HEK293 (cell line): ENCODE data around the gene ARHGAP22.

Experiments
- CTCF ChIA-PET: fragments of 350-600 bp; formaldehyde crosslinking; extraction: SDS; loops from one replicate; lab custom pipeline; 2021; ENCODE audit warnings: antibody characterized with exemption; lab: Yijun Ruan, JAX
- POLR2A ChIA-PET: fragments of 300-600 bp; formaldehyde crosslinking; extraction: SDS; loops from one replicate; lab custom pipeline; 2020; ENCODE audit warnings: antibody characterized with exemption, inconsistent platforms; lab: Yijun Ruan, JAX
- H3K27ac ChIP-seq: fragments of 200-500 bp; sonication (Bioruptor generic); 2 replicates; pipeline ENCODE4 v1.5.1; 2014; ENCODE audit warnings: low read depth, low read length, control low read depth, inconsistent platforms; ENCODE audit errors: extremely low read depth
- H3K36me3 ChIP-seq, 2 experiments: fragments of 200-500 bp in 1 of 2; sonication (Bioruptor generic) in 1 of 2; 1 replicate in 1 of 2; 2 replicates in 1 of 2; pipeline ENCODE4 v1.5.1; 2014 to 2017; ENCODE audit warnings: inconsistent platforms in 2 of 2, low read length in 2 of 2; ENCODE audit not compliant: control insufficient read depth in 2 of 2, insufficient read depth in 1 of 2
- H3K4me1 ChIP-seq: fragments of 200-500 bp; sonication (Bioruptor generic); 2 replicates; pipeline ENCODE4 v1.5.1; 2014; ENCODE audit warnings: mild to moderate bottlenecking, low read length, inconsistent platforms; ENCODE audit not compliant: control insufficient read depth, insufficient read depth
- H3K4me3 ChIP-seq: 2 replicates; pipeline ENCODE4 v1.5.1; 2011; ENCODE audit warnings: low read depth, mild to moderate bottlenecking, control low read depth, low read length, moderate library complexity
- H3K9me3 ChIP-seq: fragments of 200-500 bp; sonication (Bioruptor generic); 2 replicates; pipeline ENCODE4 v1.5.1; 2014; ENCODE audit warnings: low read depth, low read length, inconsistent platforms; ENCODE audit not compliant: control insufficient read depth, insufficient read depth
- GFI1B ChIP-seq: fragments of 450-650 bp; formaldehyde crosslinking; IDR thresholded peaks from 2 replicates; pipeline ENCODE4 v1.5.1; 2016; ENCODE audit warnings: missing biosample characterization, missing genetic modification characterization
- KLF9 ChIP-seq: fragments of 450-650 bp; formaldehyde crosslinking; IDR thresholded peaks from 2 replicates; pipeline ENCODE4 v1.5.1; 2016; ENCODE audit warnings: missing biosample characterization, missing genetic modification characterization, low read depth
- OVOL3 ChIP-seq: fragments of 450-650 bp; formaldehyde crosslinking; IDR thresholded peaks from 2 replicates; pipeline ENCODE4 v1.5.1; 2016; ENCODE audit warnings: missing biosample characterization, missing genetic modification characterization
- SP2 ChIP-seq: fragments of 450-650 bp; formaldehyde crosslinking; IDR thresholded peaks from 2 replicates; pipeline ENCODE4 v1.5.1; 2016; ENCODE audit warnings: missing biosample characterization, missing genetic modification characterization
- SP3 ChIP-seq: fragments of 450-650 bp; formaldehyde crosslinking; IDR thresholded peaks from 2 replicates; pipeline ENCODE4 v1.5.1; 2016; ENCODE audit warnings: missing biosample characterization, missing genetic modification characterization
- ZBTB20 ChIP-seq: fragments of 450-650 bp; formaldehyde crosslinking; IDR thresholded peaks from 2 replicates; pipeline ENCODE4 v1.5.1; 2016; ENCODE audit warnings: missing biosample characterization, missing genetic modification characterization
- ZBTB21 ChIP-seq: fragments of 450-650 bp; formaldehyde crosslinking; IDR thresholded peaks from 2 replicates; pipeline ENCODE4 v1.5.1; 2017; ENCODE audit warnings: missing biosample characterization, missing genetic modification characterization
- ZBTB48 ChIP-seq: fragments of 450-650 bp; formaldehyde crosslinking; IDR thresholded peaks from 2 replicates; pipeline ENCODE4 v1.5.1; 2016; ENCODE audit warnings: missing biosample characterization, missing genetic modification characterization
- ZIC2 ChIP-seq: fragments of 450-650 bp; formaldehyde crosslinking; IDR thresholded peaks from 2 replicates; pipeline ENCODE4 v1.5.1; 2016; ENCODE audit warnings: missing biosample characterization, missing genetic modification characterization
- ZNF133 ChIP-seq: fragments of 450-650 bp; formaldehyde crosslinking; IDR thresholded peaks from 2 replicates; pipeline ENCODE4 v1.5.1; 2016; ENCODE audit warnings: missing biosample characterization, missing genetic modification characterization
- ZNF223 ChIP-seq: fragments of 450-650 bp; formaldehyde crosslinking; IDR thresholded peaks from 2 replicates; pipeline ENCODE4 v1.5.1; 2016; ENCODE audit warnings: missing biosample characterization, missing genetic modification characterization
- ZNF23 ChIP-seq: fragments of 450-650 bp; formaldehyde crosslinking; IDR thresholded peaks from 2 replicates; pipeline ENCODE4 v1.5.1; 2016; ENCODE audit warnings: missing biosample characterization, missing genetic modification characterization, borderline replicate concordance
- ZNF433 ChIP-seq: fragments of 450-650 bp; formaldehyde crosslinking; IDR thresholded peaks from 2 replicates; pipeline ENCODE4 v1.5.1; 2016; ENCODE audit warnings: missing biosample characterization, missing genetic modification characterization, low read depth
- ZNF510 ChIP-seq: fragments of 450-650 bp; formaldehyde crosslinking; IDR thresholded peaks from 2 replicates; pipeline ENCODE4 v1.5.1; 2018; ENCODE audit warnings: mild to moderate bottlenecking, missing genetic modification characterization, missing biosample characterization; ENCODE audit not compliant: insufficient replicate concordance
- ZNF629 ChIP-seq: fragments of 450-650 bp; formaldehyde crosslinking; IDR thresholded peaks from 2 replicates; pipeline ENCODE4 v1.5.1; 2017; ENCODE audit warnings: missing biosample characterization, missing genetic modification characterization
- ZNF768 ChIP-seq: fragments of 450-650 bp; formaldehyde crosslinking; IDR thresholded peaks from 2 replicates; pipeline ENCODE4 v1.5.1; 2018; ENCODE audit warnings: missing biosample characterization, mild to moderate bottlenecking, missing genetic modification characterization
- TF ChIP-seq, protein P1 (sequence below): fragments of 450-650 bp; formaldehyde crosslinking; IDR thresholded peaks from 2 replicates; pipeline ENCODE4 v1.5.1; 2016; ENCODE audit warnings: missing biosample characterization, missing genetic modification characterization
- TF ChIP-seq, protein P2 (sequence below): fragments of 450-650 bp; formaldehyde crosslinking; IDR thresholded peaks from 2 replicates; pipeline ENCODE4 v1.5.1; 2016; ENCODE audit warnings: missing biosample characterization, missing genetic modification characterization
- TF ChIP-seq, protein P3 (sequence below): fragments of 450-650 bp; formaldehyde crosslinking; conservative IDR thresholded peaks from 2 replicates; pipeline ENCODE4 v1.5.1; 2016; ENCODE audit warnings: low read depth, missing biosample characterization, missing genetic modification characterization
- TF ChIP-seq, protein P4 (sequence below): fragments of 450-650 bp; formaldehyde crosslinking; optimal IDR thresholded peaks from 2 replicates; pipeline ENCODE3; 2016; ENCODE audit warnings: missing biosample characterization, mild to moderate bottlenecking, missing genetic modification characterization

The ARHGAP22 gene, protein sequence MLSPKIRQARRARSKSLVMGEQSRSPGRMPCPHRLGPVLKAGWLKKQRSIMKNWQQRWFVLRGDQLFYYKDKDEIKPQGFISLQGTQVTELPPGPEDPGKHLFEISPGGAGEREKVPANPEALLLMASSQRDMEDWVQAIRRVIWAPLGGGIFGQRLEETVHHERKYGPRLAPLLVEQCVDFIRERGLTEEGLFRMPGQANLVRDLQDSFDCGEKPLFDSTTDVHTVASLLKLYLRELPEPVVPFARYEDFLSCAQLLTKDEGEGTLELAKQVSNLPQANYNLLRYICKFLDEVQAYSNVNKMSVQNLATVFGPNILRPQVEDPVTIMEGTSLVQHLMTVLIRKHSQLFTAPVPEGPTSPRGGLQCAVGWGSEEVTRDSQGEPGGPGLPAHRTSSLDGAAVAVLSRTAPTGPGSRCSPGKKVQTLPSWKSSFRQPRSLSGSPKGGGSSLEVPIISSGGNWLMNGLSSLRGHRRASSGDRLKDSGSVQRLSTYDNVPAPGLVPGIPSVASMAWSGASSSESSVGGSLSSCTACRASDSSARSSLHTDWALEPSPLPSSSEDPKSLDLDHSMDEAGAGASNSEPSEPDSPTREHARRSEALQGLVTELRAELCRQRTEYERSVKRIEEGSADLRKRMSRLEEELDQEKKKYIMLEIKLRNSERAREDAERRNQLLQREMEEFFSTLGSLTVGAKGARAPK

DNA sequence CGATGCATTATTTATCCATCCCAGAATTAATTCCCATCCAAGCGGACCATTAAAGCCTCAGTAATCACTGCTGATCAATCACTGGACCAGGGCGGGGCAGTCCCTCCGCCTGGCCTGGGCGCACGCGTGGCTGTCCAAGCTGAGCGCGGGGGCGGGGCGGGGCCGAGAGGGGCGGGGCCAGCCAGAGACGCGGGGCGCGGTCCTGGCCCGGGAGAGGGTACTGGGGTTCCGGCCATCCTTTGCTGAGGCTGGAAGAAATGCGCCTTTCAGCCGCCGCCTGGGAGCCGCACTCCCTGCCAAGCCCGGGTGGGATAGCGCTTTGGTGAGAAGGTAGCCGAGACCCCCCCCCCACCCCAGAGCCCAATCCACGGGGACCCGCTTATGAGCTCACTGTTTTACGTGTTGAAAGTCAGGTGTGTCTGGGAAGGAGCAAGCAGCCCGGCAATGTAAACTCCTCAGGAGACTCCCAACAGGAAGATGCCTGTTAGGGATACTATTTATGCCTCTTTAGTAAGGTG lies at the start of gene ARHGAP22:
ARHGAP22 (minus strand) TSS at position 83 of the 518 bp plus-strand sequence. CDS start 277 bp downstream, outside the sequence.
- POLR2A ChIA-PET: interaction anchor here (0.6 kb wide), 1 partner anchor 225 kb away, joined by 4 read pairs; no protein-coding TSS in a partner anchor
- H3K9me3 ChIP-seq: no peaks in the 10 kb centered on the region
- no peak for TF ChIP-seq ZNF223 (tag by site-specific recombination)
- TF ChIP-seq ZIC2 (tag by site-specific recombination): no peak
- peak; percentile 10; the same call in 1 of the 2 replicates for TF ChIP-seq SP2 (tag by site-specific recombination)
- TF ChIP-seq ZBTB21: no peak
- TF ChIP-seq, protein P1, sequence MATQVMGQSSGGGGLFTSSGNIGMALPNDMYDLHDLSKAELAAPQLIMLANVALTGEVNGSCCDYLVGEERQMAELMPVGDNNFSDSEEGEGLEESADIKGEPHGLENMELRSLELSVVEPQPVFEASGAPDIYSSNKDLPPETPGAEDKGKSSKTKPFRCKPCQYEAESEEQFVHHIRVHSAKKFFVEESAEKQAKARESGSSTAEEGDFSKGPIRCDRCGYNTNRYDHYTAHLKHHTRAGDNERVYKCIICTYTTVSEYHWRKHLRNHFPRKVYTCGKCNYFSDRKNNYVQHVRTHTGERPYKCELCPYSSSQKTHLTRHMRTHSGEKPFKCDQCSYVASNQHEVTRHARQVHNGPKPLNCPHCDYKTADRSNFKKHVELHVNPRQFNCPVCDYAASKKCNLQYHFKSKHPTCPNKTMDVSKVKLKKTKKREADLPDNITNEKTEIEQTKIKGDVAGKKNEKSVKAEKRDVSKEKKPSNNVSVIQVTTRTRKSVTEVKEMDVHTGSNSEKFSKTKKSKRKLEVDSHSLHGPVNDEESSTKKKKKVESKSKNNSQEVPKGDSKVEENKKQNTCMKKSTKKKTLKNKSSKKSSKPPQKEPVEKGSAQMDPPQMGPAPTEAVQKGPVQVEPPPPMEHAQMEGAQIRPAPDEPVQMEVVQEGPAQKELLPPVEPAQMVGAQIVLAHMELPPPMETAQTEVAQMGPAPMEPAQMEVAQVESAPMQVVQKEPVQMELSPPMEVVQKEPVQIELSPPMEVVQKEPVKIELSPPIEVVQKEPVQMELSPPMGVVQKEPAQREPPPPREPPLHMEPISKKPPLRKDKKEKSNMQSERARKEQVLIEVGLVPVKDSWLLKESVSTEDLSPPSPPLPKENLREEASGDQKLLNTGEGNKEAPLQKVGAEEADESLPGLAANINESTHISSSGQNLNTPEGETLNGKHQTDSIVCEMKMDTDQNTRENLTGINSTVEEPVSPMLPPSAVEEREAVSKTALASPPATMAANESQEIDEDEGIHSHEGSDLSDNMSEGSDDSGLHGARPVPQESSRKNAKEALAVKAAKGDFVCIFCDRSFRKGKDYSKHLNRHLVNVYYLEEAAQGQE (tag by site-specific recombination): no peak
- TF ChIP-seq ZNF510 (tag by site-specific recombination): no peak
- TF ChIP-seq OVOL3: no peak
- TF ChIP-seq, protein P2, sequence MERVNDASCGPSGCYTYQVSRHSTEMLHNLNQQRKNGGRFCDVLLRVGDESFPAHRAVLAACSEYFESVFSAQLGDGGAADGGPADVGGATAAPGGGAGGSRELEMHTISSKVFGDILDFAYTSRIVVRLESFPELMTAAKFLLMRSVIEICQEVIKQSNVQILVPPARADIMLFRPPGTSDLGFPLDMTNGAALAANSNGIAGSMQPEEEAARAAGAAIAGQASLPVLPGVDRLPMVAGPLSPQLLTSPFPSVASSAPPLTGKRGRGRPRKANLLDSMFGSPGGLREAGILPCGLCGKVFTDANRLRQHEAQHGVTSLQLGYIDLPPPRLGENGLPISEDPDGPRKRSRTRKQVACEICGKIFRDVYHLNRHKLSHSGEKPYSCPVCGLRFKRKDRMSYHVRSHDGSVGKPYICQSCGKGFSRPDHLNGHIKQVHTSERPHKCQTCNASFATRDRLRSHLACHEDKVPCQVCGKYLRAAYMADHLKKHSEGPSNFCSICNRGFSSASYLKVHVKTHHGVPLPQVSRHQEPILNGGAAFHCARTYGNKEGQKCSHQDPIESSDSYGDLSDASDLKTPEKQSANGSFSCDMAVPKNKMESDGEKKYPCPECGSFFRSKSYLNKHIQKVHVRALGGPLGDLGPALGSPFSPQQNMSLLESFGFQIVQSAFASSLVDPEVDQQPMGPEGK (tag by site-specific recombination): peak; percentile 32; the same call in 1 of the 2 replicates
- no peak for TF ChIP-seq ZNF768 (tag by site-specific recombination)
- no peak for TF ChIP-seq ZNF433 (tag by site-specific recombination)
- TF ChIP-seq SP3 (tag by site-specific recombination): 0 out of 2 replicates have a peak, but pooled peaks have one; percentile 17
- TF ChIP-seq KLF9: peak; percentile 73
- peak; percentile 63; the same call in 1 of the 2 replicates for TF ChIP-seq ZBTB20 (tag by site-specific recombination)
- TF ChIP-seq, protein P3, sequence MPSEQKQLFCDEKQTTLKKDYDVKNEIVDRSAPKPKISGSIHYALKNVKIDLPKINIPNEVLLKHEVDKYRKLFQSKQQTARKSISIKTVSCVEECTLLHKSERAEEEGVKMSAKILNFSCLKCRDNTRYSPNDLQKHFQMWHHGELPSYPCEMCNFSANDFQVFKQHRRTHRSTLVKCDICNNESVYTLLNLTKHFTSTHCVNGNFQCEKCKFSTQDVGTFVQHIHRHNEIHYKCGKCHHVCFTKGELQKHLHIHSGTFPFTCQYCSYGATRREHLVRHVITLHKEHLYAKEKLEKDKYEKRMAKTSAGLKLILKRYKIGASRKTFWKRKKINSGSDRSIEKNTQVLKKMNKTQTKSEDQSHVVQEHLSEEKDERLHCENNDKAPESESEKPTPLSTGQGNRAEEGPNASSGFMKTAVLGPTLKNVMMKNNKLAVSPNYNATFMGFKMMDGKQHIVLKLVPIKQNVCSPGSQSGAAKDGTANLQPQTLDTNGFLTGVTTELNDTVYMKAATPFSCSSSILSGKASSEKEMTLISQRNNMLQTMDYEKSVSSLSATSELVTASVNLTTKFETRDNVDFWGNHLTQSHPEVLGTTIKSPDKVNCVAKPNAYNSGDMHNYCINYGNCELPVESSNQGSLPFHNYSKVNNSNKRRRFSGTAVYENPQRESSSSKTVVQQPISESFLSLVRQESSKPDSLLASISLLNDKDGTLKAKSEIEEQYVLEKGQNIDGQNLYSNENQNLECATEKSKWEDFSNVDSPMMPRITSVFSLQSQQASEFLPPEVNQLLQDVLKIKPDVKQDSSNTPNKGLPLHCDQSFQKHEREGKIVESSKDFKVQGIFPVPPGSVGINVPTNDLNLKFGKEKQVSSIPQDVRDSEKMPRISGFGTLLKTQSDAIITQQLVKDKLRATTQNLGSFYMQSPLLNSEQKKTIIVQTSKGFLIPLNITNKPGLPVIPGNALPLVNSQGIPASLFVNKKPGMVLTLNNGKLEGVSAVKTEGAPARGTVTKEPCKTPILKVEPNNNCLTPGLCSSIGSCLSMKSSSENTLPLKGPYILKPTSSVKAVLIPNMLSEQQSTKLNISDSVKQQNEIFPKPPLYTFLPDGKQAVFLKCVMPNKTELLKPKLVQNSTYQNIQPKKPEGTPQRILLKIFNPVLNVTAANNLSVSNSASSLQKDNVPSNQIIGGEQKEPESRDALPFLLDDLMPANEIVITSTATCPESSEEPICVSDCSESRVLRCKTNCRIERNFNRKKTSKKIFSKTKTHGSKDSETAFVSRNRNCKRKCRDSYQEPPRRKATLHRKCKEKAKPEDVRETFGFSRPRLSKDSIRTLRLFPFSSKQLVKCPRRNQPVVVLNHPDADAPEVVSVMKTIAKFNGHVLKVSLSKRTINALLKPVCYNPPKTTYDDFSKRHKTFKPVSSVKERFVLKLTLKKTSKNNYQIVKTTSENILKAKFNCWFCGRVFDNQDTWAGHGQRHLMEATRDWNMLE (tag by site-specific recombination): no peak
- no peak for TF ChIP-seq ZNF133 (tag by site-specific recombination)
- TF ChIP-seq, protein P4, sequence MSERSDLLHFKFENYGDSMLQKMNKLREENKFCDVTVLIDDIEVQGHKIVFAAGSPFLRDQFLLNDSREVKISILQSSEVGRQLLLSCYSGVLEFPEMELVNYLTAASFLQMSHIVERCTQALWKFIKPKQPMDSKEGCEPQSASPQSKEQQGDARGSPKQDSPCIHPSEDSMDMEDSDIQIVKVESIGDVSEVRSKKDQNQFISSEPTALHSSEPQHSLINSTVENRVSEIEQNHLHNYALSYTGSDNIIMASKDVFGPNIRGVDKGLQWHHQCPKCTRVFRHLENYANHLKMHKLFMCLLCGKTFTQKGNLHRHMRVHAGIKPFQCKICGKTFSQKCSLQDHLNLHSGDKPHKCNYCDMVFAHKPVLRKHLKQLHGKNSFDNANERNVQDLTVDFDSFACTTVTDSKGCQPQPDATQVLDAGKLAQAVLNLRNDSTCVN (tag by site-specific recombination): peak; percentile 62
- peak; percentile 82 for TF ChIP-seq ZNF629 (tag by site-specific recombination)
- TF ChIP-seq GFI1B (tag by site-specific recombination): 0 out of 2 replicates have a peak, but pooled peaks have one; percentile 31
- TF ChIP-seq ZBTB48 (tag by site-specific recombination): no peak
- TF ChIP-seq ZNF23 (tag by site-specific recombination): no peak
- TF ChIP-seq, all 188 proteins: peak for 8
- CTCF ChIA-PET: interaction anchor here (0.7 to 5.0 kb wide), 4 partner anchors 10 to 241 kb away, joined by 3 to 42 read pairs (median 6); no protein-coding TSS in a partner anchor
- H3K4me1 ChIP-seq: no peaks in the 10 kb centered on the region
- no peak within 1 kb of the TSS for H3K27ac ChIP-seq
- no peaks in the 10 kb centered on the region for H3K36me3 ChIP-seq
- H3K4me3 ChIP-seq: peak within 1 kb of the TSS; percentile 28
